Astrocyte of the spinal cord (primary cell): ENCODE data around the gene EMD.
A peak's percentile ranks its signal among the peaks of the same experiment; 100 is the strongest.

Experiments
- DNase-seq: peaks from one replicate; pipeline ENCODE4 v3.0.0; 2011; ENCODE audit warnings: low read depth, low spot score
- H3K4me3 ChIP-seq: 2 replicates; pipeline ENCODE4 v1.5.1; 2011; ENCODE audit warnings: low read depth, mild to moderate bottlenecking, low read length, moderate library complexity
- in situ Hi-C: cut with HindIII; loops from 2 replicates; pipeline ENCODE4 v1.10.0; 2017; ENCODE audit warnings: low sequenced_read_pairs
- TF ChIP-seq, protein P1 (sequence below): IDR thresholded peaks from 2 replicates; pipeline ENCODE4 v1.5.1; 2012; ENCODE audit warnings: low read depth, mild to moderate bottlenecking, low read length, inconsistent platforms

Gene EMD

GRCh38 chrX:154367474-154368308, 11.4 kb upstream of the EMD start:
- in situ Hi-C loops: no loop called here
- peak overlapping the region; percentile 71 for H3K4me3 ChIP-seq
- DNase-seq: no peak
- TF ChIP-seq, protein P1, sequence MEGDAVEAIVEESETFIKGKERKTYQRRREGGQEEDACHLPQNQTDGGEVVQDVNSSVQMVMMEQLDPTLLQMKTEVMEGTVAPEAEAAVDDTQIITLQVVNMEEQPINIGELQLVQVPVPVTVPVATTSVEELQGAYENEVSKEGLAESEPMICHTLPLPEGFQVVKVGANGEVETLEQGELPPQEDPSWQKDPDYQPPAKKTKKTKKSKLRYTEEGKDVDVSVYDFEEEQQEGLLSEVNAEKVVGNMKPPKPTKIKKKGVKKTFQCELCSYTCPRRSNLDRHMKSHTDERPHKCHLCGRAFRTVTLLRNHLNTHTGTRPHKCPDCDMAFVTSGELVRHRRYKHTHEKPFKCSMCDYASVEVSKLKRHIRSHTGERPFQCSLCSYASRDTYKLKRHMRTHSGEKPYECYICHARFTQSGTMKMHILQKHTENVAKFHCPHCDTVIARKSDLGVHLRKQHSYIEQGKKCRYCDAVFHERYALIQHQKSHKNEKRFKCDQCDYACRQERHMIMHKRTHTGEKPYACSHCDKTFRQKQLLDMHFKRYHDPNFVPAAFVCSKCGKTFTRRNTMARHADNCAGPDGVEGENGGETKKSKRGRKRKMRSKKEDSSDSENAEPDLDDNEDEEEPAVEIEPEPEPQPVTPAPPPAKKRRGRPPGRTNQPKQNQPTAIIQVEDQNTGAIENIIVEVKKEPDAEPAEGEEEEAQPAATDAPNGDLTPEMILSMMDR: no peak

DNA sequence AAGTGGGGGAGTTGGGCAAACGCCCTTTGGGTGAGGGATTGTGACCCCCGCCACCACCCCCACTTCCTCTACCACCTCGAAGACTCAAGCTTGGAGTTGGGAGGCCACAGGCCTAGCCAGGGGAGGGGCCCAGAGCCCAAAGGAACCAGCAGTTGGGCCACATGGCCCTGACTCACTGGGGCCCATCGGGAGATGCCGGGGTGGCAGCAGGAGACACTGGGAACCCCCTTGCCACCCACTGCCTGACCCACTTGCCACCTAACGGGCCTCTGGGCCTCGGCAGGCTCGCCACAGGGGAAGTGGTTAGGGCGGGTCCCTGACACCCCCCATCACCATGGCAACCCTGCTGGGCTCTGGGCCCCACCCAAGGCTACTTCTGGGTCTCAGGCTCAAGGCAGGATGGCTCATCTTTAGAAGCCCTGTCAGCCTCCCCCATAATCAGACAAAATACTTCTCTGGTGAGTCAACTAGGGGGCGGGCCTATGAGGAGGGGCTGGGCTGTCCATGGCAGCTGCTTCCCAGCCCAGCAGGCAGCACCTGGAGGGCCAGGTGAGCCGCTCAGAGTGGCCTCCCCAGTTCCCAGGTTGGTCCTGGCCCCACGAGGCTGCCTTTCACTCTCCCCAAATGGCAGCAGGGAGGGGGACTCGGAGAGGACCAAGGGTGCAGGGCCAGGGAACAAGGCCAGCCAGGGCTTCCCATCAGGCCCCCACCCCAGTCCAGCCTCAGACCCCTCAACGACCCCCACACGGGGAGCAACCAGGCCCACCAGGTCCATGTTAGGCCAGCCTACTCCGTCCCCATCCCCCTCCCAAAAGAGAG, 10.3 kb upstream of the EMD start:
- TF ChIP-seq, protein P1: no peak
- in situ Hi-C loops: no loop called here
- H3K4me3 ChIP-seq: peak overlapping the region; percentile 71
- peak; percentile 92 for DNase-seq

DNA sequence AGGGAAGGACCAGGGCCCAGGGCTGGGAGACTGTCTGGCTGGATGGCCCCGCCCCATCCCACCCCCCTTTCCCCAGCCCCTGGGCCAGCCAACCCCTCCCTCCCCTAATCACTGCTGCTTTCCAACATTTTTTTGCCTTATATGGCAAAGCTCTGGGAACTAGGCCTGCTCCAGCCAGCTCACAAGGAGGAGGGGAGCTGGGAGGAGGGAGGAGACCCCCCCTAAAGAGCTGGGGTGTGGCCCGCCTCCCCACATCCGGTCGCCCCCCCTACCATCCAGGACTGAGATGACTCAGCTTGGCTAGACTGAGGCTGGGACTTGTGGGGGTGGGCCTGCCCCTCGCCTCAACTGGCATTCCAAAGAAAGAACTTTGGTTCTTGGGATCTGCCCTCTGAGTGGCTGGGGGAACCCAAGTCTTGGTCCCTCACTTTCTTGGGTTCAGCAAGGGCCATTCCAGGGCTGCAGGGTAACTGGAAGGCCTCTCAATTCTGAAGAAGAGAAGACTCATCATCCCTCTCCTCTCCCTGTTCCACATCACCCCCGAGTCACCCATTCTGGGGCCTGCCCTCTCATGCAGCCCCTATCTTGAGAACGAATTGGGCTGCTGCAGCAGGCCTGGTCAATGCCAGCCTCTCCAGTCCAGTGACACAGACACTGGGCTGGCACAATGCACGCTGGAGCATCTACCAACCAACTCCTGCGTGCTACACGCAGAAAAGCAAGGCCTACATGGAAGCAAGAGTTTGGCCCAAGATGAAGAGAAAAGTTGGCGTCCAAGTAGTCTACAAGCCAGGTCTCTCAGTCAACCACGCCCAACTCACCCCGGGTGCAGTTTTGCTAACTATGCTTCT, 9.4 kb upstream of the EMD start:
- DNase-seq: peak; percentile 96
- TF ChIP-seq, protein P1: no peak
- peak overlapping the region; percentile 71 for H3K4me3 ChIP-seq
- in situ Hi-C loops: no loop called here

DNA sequence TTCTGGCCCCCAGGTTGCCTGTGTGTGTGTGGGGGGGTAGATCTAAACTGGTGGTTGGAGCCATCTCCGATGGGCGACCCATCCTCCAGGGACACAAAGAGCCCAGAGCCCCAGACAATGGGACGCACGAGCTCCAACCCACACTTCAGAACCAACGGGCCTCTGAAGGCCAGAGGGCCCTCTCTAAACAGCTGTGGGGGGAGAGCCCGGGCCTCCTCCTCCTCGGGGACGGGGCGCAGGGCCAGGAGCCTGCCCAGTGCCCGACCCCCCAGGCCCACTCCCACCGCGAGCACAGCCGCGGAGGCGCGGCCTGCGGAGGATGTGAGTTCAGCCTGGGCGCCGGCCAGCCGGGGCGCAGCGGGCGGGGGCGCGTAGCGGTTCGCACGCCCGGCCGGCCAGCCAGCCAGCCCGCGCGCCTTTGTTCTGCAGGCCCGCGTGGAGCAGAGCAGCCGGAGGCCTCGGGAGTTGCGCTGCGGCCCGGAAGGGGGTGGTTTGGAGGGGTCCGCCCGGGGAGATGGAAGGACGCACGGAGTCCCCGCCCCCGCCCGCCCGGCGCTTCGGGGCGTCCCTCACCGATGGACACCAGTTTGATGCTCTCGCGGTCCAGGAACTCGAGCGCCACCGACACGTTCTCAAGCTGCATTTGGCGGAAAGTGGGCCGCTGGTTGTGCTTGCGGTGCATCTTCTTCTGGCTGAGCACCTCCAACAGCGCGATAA, 8.6 kb upstream of the EMD start:
- no peak for DNase-seq
- H3K4me3 ChIP-seq: peak overlapping the region; percentile 71
- TF ChIP-seq, protein P1: no peak
- in situ Hi-C loops: no loop called here

GRCh38 chrX:154371017-154371788, 7.9 kb upstream of the EMD start:
- in situ Hi-C loops: no loop called here
- TF ChIP-seq, protein P1: no peak
- DNase-seq: peak; percentile 96
- H3K4me3 ChIP-seq: peak overlapping the region; percentile 71
